ENCODE measurements around the gene AFF2. TPM values are rescaled to one million over a fixed set of nuclear protein-coding genes. Genes with fewer than 3 reads are reported as not detected.

AFF2 gene
- total and polyA plus RNA-seq, 4 donors = 1.2 to 13.0 (median 3.9) TPM

- no peak for ATAC-seq (ENCODE audit: insufficient read depth, low FRiP score)
- WGBS, 2 donors = 72 to 100% methylated on average over 1 of the region's 1 CpG
- Histone ChIP-seq H3K4me1 (ENCODE audit: control insufficient read depth in 5 of 5, insufficient read depth in 5 of 5, low read length in 5 of 5) (no peaks in the 10 kb centered on the region), H3K9me3 (ENCODE audit: control insufficient read depth in 4 of 4, insufficient read depth in 3 of 4, low read length in 3 of 4) (no peaks in the 10 kb centered on the region), H3K4me3 (no peak overlapping the region), H3K36me3 (ENCODE audit: control insufficient read depth in 4 of 4, insufficient read depth in 4 of 4, low read length in 4 of 4) (no peaks in the 10 kb centered on the region), H3K27me3 (ENCODE audit: control insufficient read depth in 3 of 3, insufficient read depth in 3 of 3, low read length in 2 of 3) (peaks cover 0 to 2% (median 0%) of the 10 kb centered on the region in 3 donors), H3K27ac (ENCODE audit: low read depth in 1 of 2, low read length in 1 of 2) (no peak overlapping the region), H3K9ac (ENCODE audit: insufficient read depth in 1 of 2, low read length in 2 of 2) (no peak overlapping the region)
- no peak for DNase-seq
- TF ChIP-seq CTCF (IDR thresholded peaks at IDR 0.05; ENCODE audit: control extremely low read depth, extremely low read depth) = no peak
Observed at GRCh38 chrX:148567779-148568178, 67.4 kb downstream of the AFF2 start.

DNA sequence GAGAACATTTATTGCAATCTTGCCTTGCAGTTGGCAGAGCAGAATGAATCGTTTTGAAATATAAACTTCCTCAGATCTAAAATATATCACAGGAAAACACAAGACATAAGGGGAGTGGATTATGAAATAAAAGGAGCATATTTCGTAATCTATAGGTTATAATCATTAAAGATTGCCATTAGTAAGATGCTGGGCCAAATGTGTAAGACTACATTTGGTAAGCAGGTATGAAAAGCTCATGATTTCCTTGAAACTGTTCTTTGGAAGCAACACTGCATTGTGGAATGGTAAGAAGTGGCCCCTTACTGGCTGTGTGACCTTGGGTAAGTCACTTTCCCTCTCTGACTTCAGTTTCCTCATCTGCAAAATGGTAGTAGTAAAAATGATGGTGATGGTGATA lies 68.3 kb downstream of the AFF2 start:
- no peak overlapping the region for H3K9ac ChIP-seq (ENCODE audit: insufficient read depth in 1 of 2, low read length in 2 of 2)
- no peaks in the 10 kb centered on the region for H3K4me1 ChIP-seq (ENCODE audit: control insufficient read depth in 5 of 5, insufficient read depth in 5 of 5, low read length in 5 of 5)
- H3K36me3 ChIP-seq (ENCODE audit: control insufficient read depth in 4 of 4, insufficient read depth in 4 of 4, low read length in 4 of 4) = no peaks in the 10 kb centered on the region
- DNase-seq (no peak), ATAC-seq (ENCODE audit: insufficient read depth, low FRiP score) (no peak)
- no peak overlapping the region for H3K27ac ChIP-seq (ENCODE audit: low read depth in 1 of 2, low read length in 1 of 2)
- H3K4me3 ChIP-seq = no peak overlapping the region
- no peak for TF ChIP-seq CTCF (IDR thresholded peaks at IDR 0.05; ENCODE audit: control extremely low read depth, extremely low read depth)
- H3K27me3 ChIP-seq (ENCODE audit: control insufficient read depth in 3 of 3, insufficient read depth in 3 of 3, low read length in 2 of 3) = peaks cover 0 to 2% (median 0%) of the 10 kb centered on the region in 3 donors
- 26 to 37% methylated on average over 2 of the region's 2 CpGs for WGBS, 2 donors
- no peaks in the 10 kb centered on the region for H3K9me3 ChIP-seq (ENCODE audit: control insufficient read depth in 4 of 4, insufficient read depth in 3 of 4, low read length in 3 of 4)

GRCh38 chrX:148572337-148572736 lies 71.9 kb downstream of the AFF2 start:
- TF ChIP-seq CTCF (IDR thresholded peaks at IDR 0.05; ENCODE audit: control extremely low read depth, extremely low read depth) = no peak
- DNase-seq (no peak), ATAC-seq (ENCODE audit: insufficient read depth, low FRiP score) (no peak)
- Histone ChIP-seq H3K36me3 (ENCODE audit: control insufficient read depth in 4 of 4, insufficient read depth in 4 of 4, low read length in 4 of 4) (no peaks in the 10 kb centered on the region), H3K4me3 (no peak overlapping the region), H3K9me3 (ENCODE audit: control insufficient read depth in 4 of 4, insufficient read depth in 3 of 4, low read length in 3 of 4) (no peaks in the 10 kb centered on the region), H3K4me1 (ENCODE audit: control insufficient read depth in 5 of 5, insufficient read depth in 5 of 5, low read length in 5 of 5) (no peaks in the 10 kb centered on the region), H3K27me3 (ENCODE audit: control insufficient read depth in 3 of 3, insufficient read depth in 3 of 3, low read length in 2 of 3) (no peaks in the 10 kb centered on the region), H3K27ac (ENCODE audit: low read depth in 1 of 2, low read length in 1 of 2) (no peak overlapping the region), H3K9ac (ENCODE audit: insufficient read depth in 1 of 2, low read length in 2 of 2) (no peak overlapping the region)
- 72 to 82% methylated on average over 4 of the region's 4 CpGs for WGBS, 2 donors

- H3K9ac ChIP-seq (ENCODE audit: insufficient read depth in 1 of 2, low read length in 2 of 2) = no peak overlapping the region
- no peaks in the 10 kb centered on the region for H3K9me3 ChIP-seq (ENCODE audit: control insufficient read depth in 4 of 4, insufficient read depth in 3 of 4, low read length in 3 of 4)
- WGBS, 2 donors = 82 to 90% methylated on average over 4 of the region's 4 CpGs
- H3K27me3 ChIP-seq (ENCODE audit: control insufficient read depth in 3 of 3, insufficient read depth in 3 of 3, low read length in 2 of 3) = no peaks in the 10 kb centered on the region
- no peak for TF ChIP-seq CTCF (IDR thresholded peaks at IDR 0.05; ENCODE audit: control extremely low read depth, extremely low read depth)
- no peak overlapping the region for H3K27ac ChIP-seq (ENCODE audit: low read depth in 1 of 2, low read length in 1 of 2)
- no peaks in the 10 kb centered on the region for H3K4me1 ChIP-seq (ENCODE audit: control insufficient read depth in 5 of 5, insufficient read depth in 5 of 5, low read length in 5 of 5)
- H3K4me3 ChIP-seq = no peak overlapping the region
- ATAC-seq (ENCODE audit: insufficient read depth, low FRiP score) (no peak), DNase-seq (no peak)
- H3K36me3 ChIP-seq (ENCODE audit: control insufficient read depth in 4 of 4, insufficient read depth in 4 of 4, low read length in 4 of 4) = no peaks in the 10 kb centered on the region
Observed at GRCh38 chrX:148573119-148573518, 72.7 kb downstream of the AFF2 start.
